GM21515 (cell line): ENCODE results near the gene DEPDC5.
"Not testable (repeated sequence)": the region's sequence is repeated elsewhere in the genome, so short reads cannot be mapped to it uniquely, and the experiment has no call there.

Source experiments
- ATAC-seq: cut with Tn5 transposase; IDR thresholded peaks from one replicate; pipeline ENCODE4 v1.9.1; 2021; ENCODE audit not compliant: unreplicated experiment

Gene DEPDC5

GRCh38 chr22:31753634-31754501 is at the start of gene DEPDC5:
TSS of gene DEPDC5 (plus strand) at chr22:31754019. CDS start at chr22:31754922, 903 bp downstream.
- peak; percentile 66 for ATAC-seq

- no peak for ATAC-seq
Measured at GRCh38 chr22:31707519-31707918, 46.3 kb upstream of the DEPDC5 start.

DNA sequence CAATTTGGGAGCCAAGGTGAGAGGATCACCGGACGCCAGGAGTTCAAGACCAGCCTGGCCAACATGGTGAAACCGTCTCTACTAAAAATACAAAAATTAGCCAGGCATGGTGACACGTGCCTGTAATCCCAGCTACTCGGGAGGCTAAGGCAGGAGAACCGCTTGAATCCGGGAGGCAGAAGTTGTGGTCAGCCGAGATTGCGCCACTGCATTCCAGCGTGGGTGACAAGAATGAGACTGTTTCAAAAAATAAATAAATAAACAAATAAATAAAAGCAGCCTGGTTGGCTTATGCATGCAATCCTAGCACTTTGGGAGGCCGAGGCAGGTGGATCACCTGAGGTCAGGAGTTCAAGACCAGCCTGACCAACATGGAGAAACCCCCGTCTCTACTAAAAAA is 42.6 kb upstream of the DEPDC5 start:
- not testable (repeated sequence) for ATAC-seq

- ATAC-seq, result no peak
Measured at GRCh38 chr22:31715147-31715778, 38.6 kb upstream of the DEPDC5 start.

- ATAC-seq, result no peak
Measured at GRCh38 chr22:31719850-31720471, 33.9 kb upstream of the DEPDC5 start.

DNA sequence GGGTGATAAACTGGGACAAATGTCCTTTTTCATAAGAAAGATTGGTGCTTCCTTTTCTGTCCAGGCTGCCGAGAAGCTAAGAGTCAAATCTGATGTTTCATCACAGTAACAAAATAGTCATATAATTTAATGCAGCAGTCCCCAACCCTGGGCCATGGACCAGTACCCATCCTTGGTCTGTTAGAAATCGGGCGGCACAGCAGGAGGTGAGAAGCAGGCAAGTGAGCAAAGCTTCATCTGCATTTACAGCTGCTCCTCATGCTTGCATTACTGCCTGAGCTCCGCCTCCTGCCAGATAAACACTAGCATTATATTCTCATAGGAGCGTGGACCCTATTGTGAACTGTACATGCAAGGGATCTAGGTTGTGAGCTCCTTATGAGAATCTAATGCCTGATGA is 30.1 kb upstream of the DEPDC5 start:
- no peak for ATAC-seq

GRCh38 chr22:31726692-31727091 is 27.1 kb upstream of the DEPDC5 start:
- no peak for ATAC-seq

DNA sequence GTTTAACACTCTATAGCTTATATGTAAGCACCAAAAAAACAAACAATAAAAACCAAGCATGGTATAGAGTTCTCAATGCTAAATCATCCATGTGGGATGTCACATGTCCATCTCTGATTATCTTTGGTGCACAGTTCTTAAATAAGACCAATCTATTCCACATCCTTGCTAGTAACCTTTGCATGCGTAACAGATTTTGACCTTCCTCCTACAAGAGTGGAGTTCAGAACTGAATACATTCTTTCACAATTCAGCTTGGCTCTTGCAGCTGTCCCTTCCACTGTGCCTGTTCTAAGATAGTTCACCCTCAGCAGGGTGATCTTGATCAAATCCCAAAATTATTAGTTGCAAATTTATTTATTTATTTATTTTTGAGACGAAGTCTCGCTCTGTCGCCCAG is 25.0 kb upstream of the DEPDC5 start:
- no peak for ATAC-seq

DNA sequence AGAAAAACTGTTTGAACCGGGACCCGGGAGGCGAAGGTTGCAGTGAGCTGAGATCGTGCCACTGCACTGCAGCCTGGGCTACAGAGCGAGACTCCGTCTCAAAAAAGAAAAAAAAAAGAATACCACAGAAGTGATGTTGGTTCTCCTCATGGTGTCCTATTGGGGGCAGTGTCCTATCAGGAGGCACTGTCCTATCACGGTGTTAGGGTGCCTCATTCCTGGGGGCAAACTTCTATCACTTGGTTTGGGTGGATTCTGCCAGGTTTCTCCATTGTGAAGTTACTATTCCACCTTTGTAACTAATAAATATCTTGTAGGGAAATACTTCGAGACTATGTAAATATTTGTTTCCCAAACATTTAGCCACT is 23.5 kb upstream of the DEPDC5 start:
- ATAC-seq, result no peak

DNA sequence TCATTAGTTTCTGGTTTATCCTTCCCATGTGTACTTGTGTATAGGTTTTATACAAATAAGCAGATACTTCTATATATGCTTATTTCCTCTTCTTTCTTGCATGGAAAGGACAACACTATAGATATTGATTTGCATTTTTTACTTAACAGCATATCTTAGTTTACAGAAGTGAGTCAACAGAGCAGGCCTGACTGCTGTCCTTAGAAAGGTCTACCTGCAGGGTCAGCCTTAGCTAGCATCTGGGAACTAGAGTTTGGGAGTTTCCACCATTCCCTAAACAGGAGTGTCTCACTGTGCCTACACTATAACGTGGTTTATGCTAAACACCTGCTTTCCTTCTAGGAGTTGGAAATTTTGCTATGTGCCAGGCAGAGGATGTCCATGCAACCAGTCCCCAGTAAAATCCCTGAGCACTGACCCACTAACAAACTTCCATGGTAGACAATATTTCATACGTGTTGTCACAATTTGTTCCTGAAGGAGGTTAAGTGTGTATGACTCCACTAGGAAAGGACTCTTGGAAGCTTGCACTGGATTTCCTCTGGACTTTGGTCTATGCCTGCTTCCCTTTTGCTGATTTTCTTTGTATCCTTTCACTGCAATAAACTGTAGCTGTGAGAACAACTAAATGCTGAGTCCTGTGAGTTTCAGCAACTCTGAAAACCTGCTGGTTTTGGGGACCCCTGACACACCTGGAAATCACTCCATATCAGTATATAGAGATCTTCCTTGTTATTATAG is 21.6 kb upstream of the DEPDC5 start:
- ATAC-seq, result no peak

- no peak for ATAC-seq
Measured at GRCh38 chr22:31733580-31734079, 20.2 kb upstream of the DEPDC5 start.

- ATAC-seq, result no peak
Measured at GRCh38 chr22:31734512-31734911, 19.3 kb upstream of the DEPDC5 start.

DNA sequence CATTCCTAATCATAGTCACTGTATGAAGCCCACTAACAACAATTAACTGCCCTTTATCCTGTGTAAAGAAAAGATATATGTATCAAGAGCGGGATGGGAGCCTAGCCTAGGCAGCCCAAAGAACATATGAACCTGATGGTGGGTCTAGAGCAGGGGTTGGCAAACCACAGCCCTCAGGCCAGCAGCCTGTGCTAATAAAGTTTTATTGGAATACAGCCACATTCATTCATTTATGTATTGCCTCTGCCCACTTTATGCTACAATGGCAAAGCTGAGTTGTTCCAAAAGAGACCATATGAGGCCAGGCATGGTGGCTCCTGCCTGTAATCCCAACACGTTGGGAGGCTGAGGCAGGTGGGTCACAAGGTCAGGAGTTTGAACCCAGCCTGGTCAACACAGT is 17.4 kb upstream of the DEPDC5 start:
- no peak for ATAC-seq

DNA sequence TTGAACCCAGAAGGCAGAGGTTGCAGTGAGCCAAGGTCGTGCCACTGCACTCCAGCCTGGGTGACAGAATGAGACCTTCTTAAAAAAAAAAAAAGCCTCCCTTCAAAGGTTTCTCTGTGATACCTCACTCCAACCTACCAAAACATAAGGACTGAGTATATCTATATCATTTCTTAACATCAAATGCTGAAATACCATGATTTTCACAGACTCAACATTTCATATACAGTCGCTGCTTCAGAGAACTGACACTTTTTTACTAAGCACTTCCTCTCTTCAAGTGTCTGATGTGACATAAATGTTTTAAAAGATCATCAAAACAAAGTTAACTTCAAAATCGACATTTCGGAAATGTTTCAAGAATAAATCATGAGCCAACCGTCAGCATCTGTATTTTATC is 15.9 kb upstream of the DEPDC5 start:
- no peak for ATAC-seq

DNA sequence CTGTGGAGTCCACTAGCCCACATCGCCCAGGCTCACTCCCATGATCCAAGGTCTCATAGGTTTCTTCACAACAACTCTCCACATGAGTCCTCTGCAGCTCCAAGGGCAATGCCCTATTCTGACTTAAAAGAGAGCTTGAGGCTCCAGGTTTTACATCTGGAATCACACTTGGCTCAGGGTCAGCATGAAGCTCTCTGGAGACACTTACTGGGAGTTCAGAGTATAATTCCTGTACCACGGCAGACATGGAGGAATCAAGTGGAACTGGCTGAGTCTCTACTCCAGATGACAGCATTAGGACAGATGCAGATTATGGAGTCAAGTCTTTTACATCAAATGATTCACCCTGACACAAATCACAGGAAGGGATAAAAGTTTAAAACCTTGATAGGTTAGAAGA is 15.3 kb upstream of the DEPDC5 start:
- no peak for ATAC-seq

GRCh38 chr22:31739795-31740201 is 14.0 kb upstream of the DEPDC5 start:
- no peak for ATAC-seq

GRCh38 chr22:31740314-31740713 is 13.5 kb upstream of the DEPDC5 start:
- not testable (repeated sequence) for ATAC-seq

GRCh38 chr22:31742115-31742514 is 11.7 kb upstream of the DEPDC5 start:
- no peak for ATAC-seq

GRCh38 chr22:31742682-31743081 is 11.1 kb upstream of the DEPDC5 start:
- ATAC-seq, result no peak

DNA sequence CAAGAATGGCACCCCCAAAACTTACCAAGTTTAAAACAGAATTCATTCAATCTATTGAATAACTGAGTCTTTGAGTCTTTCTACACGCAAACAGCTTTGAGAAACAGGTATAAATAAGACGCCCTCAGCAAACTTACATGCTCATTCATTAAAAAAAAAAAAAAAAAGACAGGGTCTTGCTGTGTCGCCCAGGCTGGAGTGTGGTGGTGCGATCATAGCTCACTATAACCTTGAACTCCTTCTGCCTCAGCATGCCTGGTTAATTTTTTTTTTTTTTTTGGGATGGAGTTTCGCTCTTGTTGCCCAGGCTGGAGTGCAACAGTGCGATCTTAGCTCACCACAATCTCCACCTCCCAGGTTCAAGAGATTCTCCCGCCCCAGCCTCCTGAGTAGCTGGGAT is 9.9 kb upstream of the DEPDC5 start:
- no peak for ATAC-seq

DNA sequence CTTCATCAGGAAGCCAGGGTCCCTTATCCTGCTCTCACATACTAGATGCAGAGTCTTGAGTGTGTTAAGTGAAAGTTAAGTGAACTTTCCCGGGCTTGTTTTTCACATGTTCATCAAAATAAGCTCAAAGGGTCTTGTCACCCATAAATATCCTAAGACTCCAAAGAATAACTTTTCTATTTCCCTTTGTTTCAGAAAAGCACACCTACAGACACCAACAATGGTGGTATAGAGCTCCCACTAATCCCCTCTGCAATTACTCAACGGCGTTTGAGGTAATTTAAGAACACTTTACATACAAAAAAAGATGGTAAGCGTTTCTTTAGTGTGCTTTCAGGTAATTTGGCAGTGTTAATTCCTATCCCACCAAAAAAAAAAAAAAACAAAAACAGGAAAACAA is 6.4 kb upstream of the DEPDC5 start:
- ATAC-seq, result no peak
